Heart left ventricle (tissue), 13 donors: ENCODE results near the gene AFAP1L2.

Experiments
- POLR2A ChIP-seq, 2 donors: fragments of 450-650 bp; IDR thresholded peaks; one replicate each; pipeline ENCODE4 v1.6.1; 2017; ENCODE audit warnings: antibody characterized with exemption in 2 of 2, mild to moderate bottlenecking in 2 of 2, moderate library complexity in 2 of 2
- TF ChIP-seq, protein P1 (sequence below), 12 donors: fragments of 200-600 bp; sonication (generic) in 4 of 12; IDR thresholded peaks; one replicate each; pipeline versions ENCODE4 v1.5.0 to v1.8.0; 2018 to 2022; ENCODE audit warnings: antibody characterized with exemption in 12 of 12, mild to moderate bottlenecking in 5 of 12
- donor health status: ischemic (EF 13 %, LVEDD 7.1; RV severe dilation, severe dysfunction).
- donor health status: DM: no; HTN: yes; CAD: no.
- donor health status: DM: no; HTN: no; CAD: no.
- donor health status: ischemic (EF 25% LVEDD 6.9; RV normal size, moderate dysfunction).
- donor health status: ischemic (EF 25% LVEDD 5.7; RV mildly dilated, moderate dysfunction).
- donor health status: ischemic (EF 35%, LVEDD 5.7; RV mildly dilated, moderate dysfunction).
- donor health status: nonischemic (EF 11% LVEDD 7.7; RV severe dilation, severe dysfunction).
- donor health status: DM: yes; HTN: yes; CAD: no.
- donor health status: PGD.
- donor health status: ischemic (EF 29% LVEDD 5.4; RV normal size, mild dysfunction).
- donor health status: nonischemic (EF 23%, LVEDD 6.1; RV moderate dilation, normal function).

DNA sequence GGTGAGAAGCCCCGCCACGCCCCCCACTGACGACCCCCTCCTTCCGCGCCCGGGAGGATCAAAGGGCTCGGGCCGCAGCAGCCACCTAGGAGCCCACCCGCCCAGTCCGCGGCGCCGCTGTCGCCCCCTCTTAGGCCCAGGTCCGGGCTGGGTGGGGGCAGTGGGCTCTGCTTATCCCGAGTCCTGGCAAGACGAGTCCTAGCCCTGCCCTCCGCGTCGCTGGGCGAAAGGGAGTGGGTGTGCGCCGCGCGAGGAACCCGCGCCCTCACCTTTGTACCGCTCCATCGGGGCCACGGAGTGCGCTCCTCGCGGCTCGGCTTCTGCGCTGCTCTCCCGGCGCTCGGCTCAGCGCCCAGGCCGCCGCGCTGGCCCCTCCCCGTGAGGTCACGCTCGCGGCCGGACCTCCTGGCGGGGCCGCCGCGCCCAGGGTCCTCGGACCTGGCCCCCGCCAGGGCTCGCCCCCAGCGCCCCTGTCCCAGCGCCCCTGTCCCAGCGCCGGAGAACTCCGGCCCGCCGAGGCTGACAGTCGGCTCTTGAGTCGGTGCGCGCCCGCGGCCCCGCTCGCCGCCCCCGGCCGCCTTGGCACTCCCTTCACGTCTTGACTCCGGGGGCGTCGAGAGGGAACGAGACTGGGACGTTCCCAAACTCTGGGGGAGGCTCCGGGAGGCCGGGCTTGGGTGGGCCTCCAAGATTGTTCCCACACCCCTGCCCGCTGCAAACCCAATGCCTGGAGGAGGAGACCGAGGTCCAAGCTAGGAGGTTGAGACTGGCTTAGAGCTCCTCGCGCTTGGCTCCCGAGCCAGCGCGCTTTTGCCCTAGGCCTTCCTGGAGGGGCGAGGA, at the start of gene AFAP1L2:
- peak in 1 of 2 donors; percentile 43 for TF ChIP-seq POLR2A (IDR thresholded peaks at IDR 0.05)
- TF ChIP-seq, protein P1, sequence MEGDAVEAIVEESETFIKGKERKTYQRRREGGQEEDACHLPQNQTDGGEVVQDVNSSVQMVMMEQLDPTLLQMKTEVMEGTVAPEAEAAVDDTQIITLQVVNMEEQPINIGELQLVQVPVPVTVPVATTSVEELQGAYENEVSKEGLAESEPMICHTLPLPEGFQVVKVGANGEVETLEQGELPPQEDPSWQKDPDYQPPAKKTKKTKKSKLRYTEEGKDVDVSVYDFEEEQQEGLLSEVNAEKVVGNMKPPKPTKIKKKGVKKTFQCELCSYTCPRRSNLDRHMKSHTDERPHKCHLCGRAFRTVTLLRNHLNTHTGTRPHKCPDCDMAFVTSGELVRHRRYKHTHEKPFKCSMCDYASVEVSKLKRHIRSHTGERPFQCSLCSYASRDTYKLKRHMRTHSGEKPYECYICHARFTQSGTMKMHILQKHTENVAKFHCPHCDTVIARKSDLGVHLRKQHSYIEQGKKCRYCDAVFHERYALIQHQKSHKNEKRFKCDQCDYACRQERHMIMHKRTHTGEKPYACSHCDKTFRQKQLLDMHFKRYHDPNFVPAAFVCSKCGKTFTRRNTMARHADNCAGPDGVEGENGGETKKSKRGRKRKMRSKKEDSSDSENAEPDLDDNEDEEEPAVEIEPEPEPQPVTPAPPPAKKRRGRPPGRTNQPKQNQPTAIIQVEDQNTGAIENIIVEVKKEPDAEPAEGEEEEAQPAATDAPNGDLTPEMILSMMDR (IDR thresholded peaks at IDR 0.05), result no peak
